ENCODE data around the gene CNTN1. TPM values are rescaled to one million over a fixed set of nuclear protein-coding genes. Genes with fewer than 3 reads are reported as not detected.

The CNTN1 gene
- total RNA-seq, 6 donors from 2014 or later: 1.0 to 9.8 (median 5.6) TPM

DNA sequence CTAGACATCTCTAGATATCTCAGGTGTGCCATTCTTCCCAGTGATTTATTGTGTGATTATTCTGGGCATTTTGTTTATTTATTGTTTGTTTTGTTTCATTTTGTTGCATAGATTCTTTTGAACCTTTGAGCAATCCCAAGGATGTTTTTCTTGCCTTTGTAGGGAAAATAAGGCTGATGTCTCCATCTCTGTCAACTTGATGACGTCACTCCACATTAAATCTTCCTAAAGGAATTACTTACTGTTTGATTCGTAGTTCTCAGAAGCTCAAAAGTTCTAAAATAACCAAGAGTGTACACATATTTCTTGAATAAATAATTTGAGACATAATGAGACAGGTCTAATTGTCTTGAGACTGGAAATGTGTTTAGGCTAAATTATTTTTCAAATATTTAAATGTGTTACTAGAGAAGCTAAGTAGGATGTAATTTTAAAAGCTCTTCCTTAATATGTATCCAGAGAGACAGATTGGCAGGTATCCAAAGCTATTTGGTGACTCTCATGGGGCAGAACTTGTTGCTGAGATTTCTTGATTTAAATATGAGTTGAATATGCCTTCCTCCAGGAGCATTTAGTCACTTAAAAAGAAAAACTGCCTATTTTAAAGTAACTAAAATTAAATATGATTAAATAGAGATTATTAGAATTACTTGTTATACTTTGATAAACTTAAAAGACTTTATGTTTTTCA is 128.7 kb downstream of the CNTN1 start:
- Histone ChIP-seq H3K4me3 (no peak overlapping the region), H3K27me3 (no peaks in the 10 kb centered on the region), H3K4me1 (no peaks in the 10 kb centered on the region), H3K36me3 (no peaks in the 10 kb centered on the region), H3K9me3 (peaks cover 0 to 4% (median 0%) of the 10 kb centered on the region in 4 donors), H3K27ac (no peak overlapping the region)
- ATAC-seq (ENCODE audit: low FRiP score in 2 of 2): no peak
- WGBS, 2 donors: 36 to 72% methylated on average over 2 of the region's 2 CpGs
- DNase-seq: no peak
- TF ChIP-seq POLR2AphosphoS5 (IDR thresholded peaks at IDR 0.05): no peak
- TF ChIP-seq POLR2A (IDR thresholded peaks at IDR 0.05): no peak
- no peak for TF ChIP-seq EP300 (IDR thresholded peaks at IDR 0.05)
- TF ChIP-seq CTCF (IDR thresholded peaks at IDR 0.05): no peak

DNA sequence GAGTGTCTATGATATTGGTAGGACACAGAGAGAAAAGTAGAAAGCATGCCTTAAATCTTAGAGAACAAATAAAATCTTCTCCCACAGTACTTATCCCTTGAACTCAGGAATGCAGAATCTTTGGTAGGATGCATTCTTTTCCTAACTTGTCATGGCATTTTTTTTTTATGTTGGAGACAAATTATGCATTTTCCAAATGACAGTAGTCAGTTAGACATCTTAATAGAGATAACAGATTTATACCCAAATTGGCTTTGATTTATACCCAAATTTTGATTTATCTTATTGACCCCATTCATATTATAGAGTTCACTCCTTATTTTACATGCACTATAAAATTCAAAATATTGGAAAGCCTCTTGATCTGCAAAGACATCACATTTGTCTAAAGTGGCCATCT is 132.9 kb downstream of the CNTN1 start:
- TF ChIP-seq EP300 (IDR thresholded peaks at IDR 0.05): no peak
- no peak for TF ChIP-seq POLR2AphosphoS5 (IDR thresholded peaks at IDR 0.05)
- no peak for TF ChIP-seq POLR2A (IDR thresholded peaks at IDR 0.05)
- TF ChIP-seq CTCF (IDR thresholded peaks at IDR 0.05): no peak
- Histone ChIP-seq H3K27ac (no peak overlapping the region), H3K4me3 (no peak overlapping the region), H3K36me3 (no peaks in the 10 kb centered on the region), H3K9me3 (no peaks in the 10 kb centered on the region), H3K27me3 (no peaks in the 10 kb centered on the region), H3K4me1 (no peaks in the 10 kb centered on the region)
- ATAC-seq (ENCODE audit: low FRiP score in 2 of 2) (no peak), DNase-seq (no peak)

DNA sequence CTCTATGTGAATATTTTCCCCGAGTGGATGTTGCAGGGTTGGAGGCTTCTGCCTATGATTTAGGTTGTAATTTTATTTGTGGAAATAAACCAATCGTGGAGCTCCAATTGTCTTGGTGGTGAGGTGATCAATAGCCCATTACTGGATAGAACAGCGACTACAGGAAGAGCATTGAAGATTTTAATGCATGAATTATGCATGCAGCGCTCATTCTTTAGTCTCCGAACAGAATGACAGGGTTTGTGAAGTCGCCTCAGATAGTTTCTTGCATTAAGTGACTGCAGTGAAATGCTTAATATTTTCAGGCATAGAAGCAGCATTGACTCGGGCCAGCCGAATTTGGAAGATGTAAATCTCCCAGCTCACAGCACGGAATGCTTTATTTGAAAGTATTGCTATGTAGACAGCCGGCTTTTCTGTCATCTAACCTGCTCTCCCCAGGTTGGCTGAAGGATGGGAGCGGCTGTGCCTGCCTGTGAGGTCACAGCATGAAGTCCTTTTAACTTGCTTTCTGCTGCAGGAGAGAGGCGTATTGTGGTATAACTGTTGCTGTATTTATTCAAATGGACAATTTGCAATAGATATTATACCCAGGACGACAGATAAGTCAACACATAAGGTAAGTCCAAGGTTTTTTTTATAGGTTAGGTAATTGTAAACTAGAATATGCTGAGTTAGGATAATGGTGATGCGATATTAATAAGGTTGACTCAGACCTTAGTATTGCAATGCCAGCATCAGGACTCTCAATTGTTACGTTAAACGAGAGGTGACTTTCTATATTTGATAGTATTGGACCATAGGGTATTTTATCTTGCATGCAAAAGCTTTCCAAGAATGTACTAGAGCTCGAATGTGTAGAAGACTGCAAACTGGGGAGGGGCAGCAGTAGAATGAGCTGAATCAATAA is 135.7 kb downstream of the CNTN1 start:
- TF ChIP-seq CTCF (IDR thresholded peaks at IDR 0.05) (no peak), POLR2AphosphoS5 (IDR thresholded peaks at IDR 0.05) (no peak), POLR2A (IDR thresholded peaks at IDR 0.05) (no peak), EP300 (IDR thresholded peaks at IDR 0.05) (no peak)
- Histone ChIP-seq H3K36me3 (no peaks in the 10 kb centered on the region), H3K27ac (no peak overlapping the region), H3K4me3 (no peak overlapping the region), H3K27me3 (no peaks in the 10 kb centered on the region), H3K9me3 (no peaks in the 10 kb centered on the region), H3K4me1 (no peaks in the 10 kb centered on the region)
- ATAC-seq (ENCODE audit: low FRiP score in 2 of 2) (no peak), DNase-seq (no peak)
- WGBS, 2 donors: 47 to 56% methylated on average over 17 of the region's 17 CpGs

DNA sequence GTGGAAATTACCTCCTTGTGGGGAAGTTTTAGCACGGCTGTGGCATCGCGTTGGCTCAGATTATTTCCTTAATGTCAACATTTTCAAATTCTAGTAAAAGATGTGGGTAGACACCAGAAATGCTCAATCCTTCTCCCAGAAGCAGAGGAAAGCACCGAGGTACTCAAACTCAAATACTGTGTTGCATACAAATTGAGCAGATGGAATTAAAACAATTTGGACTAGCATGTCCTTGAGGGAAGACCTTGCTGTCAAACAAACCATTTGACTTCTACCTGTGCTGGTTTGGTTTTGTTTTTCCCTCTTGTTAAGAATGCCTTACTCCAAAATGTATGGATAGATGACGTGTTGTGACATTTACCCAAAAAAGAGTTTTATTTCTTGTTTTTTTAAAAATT is 136.4 kb downstream of the CNTN1 start:
- H3K9me3 ChIP-seq: no peaks in the 10 kb centered on the region
- no peak for ATAC-seq (ENCODE audit: low FRiP score in 2 of 2)
- H3K36me3 ChIP-seq: no peaks in the 10 kb centered on the region
- 63 to 65% methylated on average over 5 of the region's 5 CpGs for WGBS, 2 donors
- H3K4me3 ChIP-seq: no peak overlapping the region
- H3K4me1 ChIP-seq: no peaks in the 10 kb centered on the region
- DNase-seq: no peak
- no peak overlapping the region for H3K27ac ChIP-seq
- no peaks in the 10 kb centered on the region for H3K27me3 ChIP-seq
- TF ChIP-seq CTCF (IDR thresholded peaks at IDR 0.05) (no peak), EP300 (IDR thresholded peaks at IDR 0.05) (no peak), POLR2A (IDR thresholded peaks at IDR 0.05) (no peak), POLR2AphosphoS5 (IDR thresholded peaks at IDR 0.05) (no peak)
